LNCAP (cell line): Measurements from ENCODE around the gene PSD2.

Experiments
- TF ChIP-seq, protein P1 (sequence below): fragments of 450-650 bp; IDR thresholded peaks from 2 replicates; pipeline ENCODE4 v1.5.1; 2017; ENCODE audit warnings: mild to moderate bottlenecking

The PSD2 gene

DNA sequence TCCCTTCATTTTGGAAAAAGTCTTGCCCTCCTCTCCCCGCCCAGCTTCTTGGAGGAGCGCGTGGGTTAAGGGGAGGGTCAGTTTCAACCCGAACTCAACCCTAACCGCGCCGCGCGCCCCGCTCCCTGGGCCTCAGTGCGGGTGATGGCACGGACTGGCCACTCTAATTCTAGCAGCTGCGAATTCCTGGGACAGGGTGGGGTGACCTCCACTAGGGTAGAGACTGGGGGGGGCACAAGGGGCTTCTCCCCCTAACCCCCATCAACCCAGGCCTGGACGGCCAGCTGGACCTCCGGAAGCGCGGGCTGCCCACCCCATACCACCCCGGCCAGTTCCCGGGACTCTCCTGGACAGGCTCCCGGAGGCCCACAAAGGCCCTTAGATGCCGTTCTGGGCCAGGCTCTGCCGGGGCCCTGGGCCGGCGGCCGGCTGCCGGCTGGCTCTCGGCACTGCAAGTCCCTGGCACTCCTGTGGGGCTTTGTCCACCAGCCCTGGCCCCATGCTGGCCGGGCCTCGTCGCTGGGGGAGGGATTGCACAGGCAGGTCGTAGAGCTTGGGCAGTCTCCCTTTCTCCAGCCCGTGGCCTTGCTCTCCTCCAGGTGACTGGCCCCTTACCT, 7.2 kb upstream of the PSD2 start:
- TF ChIP-seq, protein P1, sequence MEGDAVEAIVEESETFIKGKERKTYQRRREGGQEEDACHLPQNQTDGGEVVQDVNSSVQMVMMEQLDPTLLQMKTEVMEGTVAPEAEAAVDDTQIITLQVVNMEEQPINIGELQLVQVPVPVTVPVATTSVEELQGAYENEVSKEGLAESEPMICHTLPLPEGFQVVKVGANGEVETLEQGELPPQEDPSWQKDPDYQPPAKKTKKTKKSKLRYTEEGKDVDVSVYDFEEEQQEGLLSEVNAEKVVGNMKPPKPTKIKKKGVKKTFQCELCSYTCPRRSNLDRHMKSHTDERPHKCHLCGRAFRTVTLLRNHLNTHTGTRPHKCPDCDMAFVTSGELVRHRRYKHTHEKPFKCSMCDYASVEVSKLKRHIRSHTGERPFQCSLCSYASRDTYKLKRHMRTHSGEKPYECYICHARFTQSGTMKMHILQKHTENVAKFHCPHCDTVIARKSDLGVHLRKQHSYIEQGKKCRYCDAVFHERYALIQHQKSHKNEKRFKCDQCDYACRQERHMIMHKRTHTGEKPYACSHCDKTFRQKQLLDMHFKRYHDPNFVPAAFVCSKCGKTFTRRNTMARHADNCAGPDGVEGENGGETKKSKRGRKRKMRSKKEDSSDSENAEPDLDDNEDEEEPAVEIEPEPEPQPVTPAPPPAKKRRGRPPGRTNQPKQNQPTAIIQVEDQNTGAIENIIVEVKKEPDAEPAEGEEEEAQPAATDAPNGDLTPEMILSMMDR = no peak

DNA sequence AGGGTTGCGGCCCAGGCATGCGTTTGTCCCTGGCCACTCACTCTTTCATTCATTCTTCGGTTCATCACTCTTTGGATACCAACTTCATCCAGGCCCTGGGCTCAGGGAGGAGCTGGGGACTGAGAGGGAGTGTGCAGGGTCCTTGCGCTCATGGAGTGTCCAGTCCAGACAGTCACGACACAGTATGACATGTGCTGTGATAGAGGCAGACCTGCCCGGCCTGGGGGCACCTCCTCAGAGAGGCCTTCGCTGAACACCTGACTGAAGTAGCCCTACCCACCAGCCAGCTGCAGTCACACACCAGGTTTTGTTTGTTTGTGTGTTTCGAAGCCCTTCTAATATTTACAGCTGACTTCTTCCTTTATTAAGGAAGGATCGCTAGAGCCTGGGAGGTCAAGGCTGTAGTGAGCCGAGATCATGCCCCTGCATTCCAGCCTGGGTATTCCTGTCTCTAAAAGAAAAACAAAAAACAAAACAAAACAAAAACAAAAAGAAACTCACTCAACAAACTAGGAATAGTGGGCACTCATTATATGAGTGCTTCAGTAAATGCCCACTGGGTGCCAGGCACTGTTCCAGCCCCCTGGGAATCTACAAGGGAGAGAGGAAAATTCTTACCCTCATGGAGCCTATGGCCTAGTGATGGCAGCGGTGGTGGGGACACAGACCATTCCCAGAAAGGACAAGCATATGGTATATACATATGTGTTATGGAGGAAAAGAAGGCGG, 6.3 kb upstream of the PSD2 start:
- TF ChIP-seq, protein P1 = no peak

DNA sequence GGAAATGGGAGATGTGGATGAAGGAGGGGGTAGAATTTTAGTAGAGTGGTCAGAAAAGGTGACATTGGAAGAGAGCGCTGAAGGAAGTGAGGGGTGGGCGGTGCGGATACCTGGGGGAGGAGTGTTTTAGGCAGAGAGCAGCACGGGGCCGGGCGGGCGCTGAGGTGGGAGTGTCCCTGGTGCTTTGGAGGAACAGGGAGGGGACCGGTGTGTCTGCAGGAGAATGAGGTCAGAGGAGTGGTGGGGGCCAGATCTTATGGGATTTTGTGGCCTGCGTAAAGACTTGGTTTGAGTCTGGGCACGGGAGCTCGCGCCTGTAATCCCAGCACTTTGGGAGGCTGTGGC, 5.8 kb upstream of the PSD2 start:
- TF ChIP-seq, protein P1 = no peak

DNA sequence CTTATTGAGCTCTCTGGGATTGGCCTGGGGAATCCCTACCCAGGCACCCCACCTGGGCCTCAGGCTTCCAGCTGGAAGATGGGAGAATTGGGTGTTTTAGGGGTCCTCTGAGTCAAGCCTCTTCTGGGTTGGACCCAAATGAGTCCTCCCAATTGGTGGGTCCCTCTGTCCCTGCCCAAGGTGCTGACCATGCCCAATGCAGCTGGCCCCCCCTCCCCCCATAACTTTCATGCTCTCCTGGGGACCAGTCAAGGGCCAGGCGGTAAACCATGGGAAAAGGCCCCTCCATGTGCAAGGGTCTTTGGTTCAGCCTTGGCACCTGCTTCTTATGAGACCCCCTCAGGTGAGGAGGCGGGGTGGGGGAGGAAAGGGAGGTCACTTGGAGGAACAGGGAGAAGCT, 3.4 kb upstream of the PSD2 start:
- TF ChIP-seq, protein P1 = no peak

- TF ChIP-seq, protein P1 = no peak
Measured at GRCh38 chr5:139794067-139794846, 1.4 kb upstream of the PSD2 start.

GRCh38 chr5:139796061-139796806, 626 bp downstream of the PSD2 start:
- TF ChIP-seq, protein P1 = no peak

GRCh38 chr5:139797335-139797734, 1.7 kb downstream of the PSD2 start:
- TF ChIP-seq, protein P1 = no peak
